GM21717 (cell line): ENCODE data around the gene GABRP.
"Not testable (repeated sequence)": the region's sequence is repeated elsewhere in the genome, so short reads cannot be mapped to it uniquely, and the experiment has no call there.

Source experiments
- ATAC-seq: cut with Tn5 transposase; IDR thresholded peaks from one replicate; pipeline ENCODE4 v1.9.1; 2021; ENCODE audit warnings: mild to moderate bottlenecking, moderate library complexity; ENCODE audit not compliant: unreplicated experiment

Gene GABRP

GRCh38 chr5:170791325-170791954, 7.9 kb downstream of the GABRP start:
- ATAC-seq, result peak; percentile 64

- ATAC-seq, result no peak
Observed at GRCh38 chr5:170792878-170793277, 9.4 kb downstream of the GABRP start.

- no peak for ATAC-seq
Observed at GRCh38 chr5:170795154-170795553, 11.6 kb downstream of the GABRP start.

- no peak for ATAC-seq
Observed at GRCh38 chr5:170805666-170806065, 22.1 kb downstream of the GABRP start.

- ATAC-seq, result no peak
Observed at GRCh38 chr5:170809551-170809950, 26.0 kb downstream of the GABRP start.

- ATAC-seq, result no peak
Observed at GRCh38 chr5:170811719-170812118, 28.2 kb downstream of the GABRP start.

- ATAC-seq, result no peak
Observed at GRCh38 chr5:170813231-170813630, 29.7 kb downstream of the GABRP start.

- no peak for ATAC-seq
Observed at GRCh38 chr5:170817195-170817594, 33.7 kb downstream of the GABRP start.

GRCh38 chr5:170818232-170818631, 34.7 kb downstream of the GABRP start:
- no peak for ATAC-seq

GRCh38 chr5:170819824-170820223, 36.3 kb downstream of the GABRP start:
- no peak for ATAC-seq

GRCh38 chr5:170821257-170821800, 37.8 kb downstream of the GABRP start:
- ATAC-seq, result no peak

GRCh38 chr5:170826117-170826516, 42.6 kb downstream of the GABRP start:
- ATAC-seq, result no peak

- no peak for ATAC-seq
Observed at GRCh38 chr5:170832241-170832640, 48.7 kb downstream of the GABRP start.

- ATAC-seq, result not testable (repeated sequence)
Observed at GRCh38 chr5:170833981-170834380, 50.5 kb downstream of the GABRP start.

- no peak for ATAC-seq
Observed at GRCh38 chr5:170836226-170836625, 52.7 kb downstream of the GABRP start.

GRCh38 chr5:170843870-170844269, 60.3 kb downstream of the GABRP start:
- ATAC-seq, result no peak

GRCh38 chr5:170844651-170845050, 61.1 kb downstream of the GABRP start:
- no peak for ATAC-seq

- no peak for ATAC-seq
Observed at GRCh38 chr5:170846416-170846815, 62.9 kb downstream of the GABRP start.

GRCh38 chr5:170846846-170847245, 63.3 kb downstream of the GABRP start:
- ATAC-seq, result no peak

- ATAC-seq, result no peak
Observed at GRCh38 chr5:170848033-170848432, 64.5 kb downstream of the GABRP start.

GRCh38 chr5:170849374-170849773, 65.8 kb downstream of the GABRP start:
- ATAC-seq, result no peak

- no peak for ATAC-seq
Observed at GRCh38 chr5:170854566-170854965, 71.0 kb downstream of the GABRP start.

GRCh38 chr5:170857066-170857465, 73.5 kb downstream of the GABRP start:
- no peak for ATAC-seq
